Measurements from ENCODE around the gene ANKMY1.

DNA sequence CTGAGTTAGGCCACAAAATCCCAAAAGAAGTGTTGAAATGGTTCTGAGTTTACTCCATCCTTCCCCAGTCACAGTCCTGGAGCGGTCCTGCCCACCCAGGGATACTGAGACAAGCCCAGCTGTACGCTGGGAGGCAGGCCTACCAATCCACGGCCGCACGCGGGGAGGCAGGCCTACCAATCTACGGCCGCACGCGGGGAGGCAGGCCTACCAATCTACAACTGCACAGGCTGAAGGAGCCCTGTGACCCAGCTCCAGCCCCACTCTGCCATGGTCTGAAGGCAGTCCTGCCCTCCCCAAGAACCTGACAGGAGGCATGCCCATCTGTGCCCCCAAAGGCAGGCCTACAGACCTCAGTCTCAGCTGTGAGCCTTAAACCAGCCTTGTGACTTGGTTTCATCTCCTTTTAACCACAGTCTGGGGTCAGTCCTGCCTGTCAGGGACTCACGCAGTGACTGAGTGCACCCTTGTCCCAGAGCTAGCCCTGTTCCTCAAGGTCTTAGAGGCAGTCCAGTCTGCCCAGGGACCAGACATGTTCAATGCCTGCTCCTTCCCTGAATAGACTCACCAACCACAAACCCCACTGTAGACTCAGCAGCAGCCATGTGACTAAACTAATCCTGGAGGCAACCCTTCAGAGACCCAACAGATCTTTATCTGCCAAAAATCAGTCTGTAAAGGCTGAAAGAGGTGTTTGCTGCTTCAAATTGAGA lies 85.6 kb downstream of the ANKMY1 start:
- TF ChIP-seq EZH2phosphoT487 (IDR thresholded peaks at IDR 0.05; ENCODE audit: insufficient read depth, low read depth) (no peak), EZH2 (IDR thresholded peaks at IDR 0.05; ENCODE audit: insufficient read depth, poor library complexity, severe bottlenecking) (no peak)
